GM19452 (cell line): ENCODE data around the gene NPTXR.
"Not testable (repeated sequence)": the region's sequence is repeated elsewhere in the genome, so short reads cannot be mapped to it uniquely, and the experiment has no call there.

Experiments
- ATAC-seq: cut with Tn5 transposase; IDR thresholded peaks from one replicate; pipeline ENCODE4 v1.9.1; 2021; ENCODE audit not compliant: unreplicated experiment

NPTXR gene

DNA sequence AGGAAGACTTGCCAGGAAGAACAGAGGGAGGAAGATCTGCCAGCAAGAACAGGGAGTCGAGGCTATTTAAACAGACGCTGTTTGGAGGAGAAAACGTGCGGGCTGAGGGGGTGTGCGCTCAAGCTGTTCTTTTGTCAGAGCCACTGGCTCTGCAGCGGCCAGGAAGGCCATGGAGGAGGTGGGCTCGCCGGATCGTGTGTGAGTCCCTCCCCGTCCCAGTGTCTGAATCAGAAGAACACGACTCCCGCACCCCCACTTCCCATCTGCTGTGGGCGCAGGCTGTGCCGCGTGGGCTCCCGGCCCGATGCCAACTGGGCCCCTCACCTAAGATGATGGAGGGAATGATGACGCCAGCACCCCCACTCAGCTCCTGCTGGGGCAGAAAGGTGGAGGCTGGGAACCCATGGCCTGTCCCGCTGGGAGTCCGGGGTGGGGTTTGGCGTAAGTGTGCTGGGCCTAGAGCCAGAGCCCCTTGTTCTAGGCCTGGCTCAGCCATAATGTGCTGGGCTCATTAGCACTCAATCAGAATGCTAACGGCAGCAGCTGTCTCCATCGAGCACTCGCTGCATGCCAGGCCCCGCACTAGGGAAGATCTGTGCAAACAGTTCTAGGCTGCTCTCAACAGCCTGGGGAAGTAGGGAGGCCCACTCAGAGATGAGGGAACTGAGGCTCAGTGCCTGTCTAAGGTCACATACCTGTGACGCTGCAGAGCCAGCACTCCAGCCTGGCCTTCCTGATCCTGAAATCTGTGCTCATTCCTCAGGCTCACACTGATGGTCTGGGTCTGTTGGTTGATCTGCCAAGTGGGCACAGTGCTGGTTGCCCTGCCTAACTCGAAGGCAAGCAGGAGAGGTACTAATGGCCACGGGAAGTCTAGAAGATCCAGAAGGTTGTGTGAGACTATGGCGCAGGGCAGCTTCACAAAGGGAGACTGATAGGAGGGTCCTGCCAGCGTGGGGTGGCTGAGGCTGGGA lies 11.5 kb downstream of the NPTXR start:
- ATAC-seq, result no peak

DNA sequence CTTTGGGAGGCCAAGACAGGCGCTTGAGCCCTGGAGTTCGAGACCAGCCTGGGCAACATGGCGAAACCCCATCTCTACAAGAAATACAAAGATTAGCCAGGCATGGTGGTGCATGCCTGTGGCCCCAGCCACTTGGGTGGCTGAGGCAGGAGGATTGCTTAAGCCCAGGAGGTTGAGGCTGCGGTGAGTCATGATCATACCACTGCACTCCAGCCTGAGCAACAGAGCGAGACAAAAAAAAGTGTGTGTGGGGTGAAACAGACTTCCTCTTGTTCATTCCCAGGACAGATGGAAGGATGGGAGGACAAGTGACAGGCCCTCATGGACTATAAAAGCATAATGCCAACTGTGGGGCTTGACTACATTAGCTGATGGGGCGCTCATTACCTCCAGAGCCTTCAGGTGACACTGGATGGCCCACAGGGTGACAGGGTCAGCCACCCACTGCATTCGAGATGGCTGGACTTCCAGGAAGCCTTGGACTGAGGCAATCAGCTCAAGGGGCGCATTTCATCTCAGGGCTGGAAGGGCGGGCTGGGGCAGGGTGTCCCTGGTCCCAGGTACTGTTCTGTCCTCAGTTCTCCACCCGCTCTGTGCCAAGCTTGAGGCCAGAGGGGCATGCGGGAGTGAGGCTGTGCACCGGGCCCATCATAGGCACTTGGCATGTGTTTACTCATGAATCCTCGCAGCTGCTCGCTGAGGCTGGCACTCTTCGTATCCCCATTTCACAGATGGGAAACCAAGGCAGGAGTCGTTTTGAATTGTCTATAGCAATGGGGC lies 12.5 kb downstream of the NPTXR start:
- no peak for ATAC-seq

DNA sequence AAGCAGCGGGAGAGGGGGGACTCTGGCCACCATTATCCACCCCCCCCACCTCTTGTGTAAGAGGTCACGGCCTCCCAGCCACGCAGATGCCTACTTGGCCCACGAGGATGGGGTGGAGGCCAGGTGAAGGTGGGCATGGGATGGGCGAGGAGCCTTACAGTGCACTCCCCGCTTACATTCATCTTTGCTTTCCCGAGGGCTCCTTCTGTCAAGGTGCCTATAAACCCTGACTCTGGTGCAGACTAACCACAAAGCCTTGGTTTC lies 13.1 kb downstream of the NPTXR start:
- no peak for ATAC-seq

DNA sequence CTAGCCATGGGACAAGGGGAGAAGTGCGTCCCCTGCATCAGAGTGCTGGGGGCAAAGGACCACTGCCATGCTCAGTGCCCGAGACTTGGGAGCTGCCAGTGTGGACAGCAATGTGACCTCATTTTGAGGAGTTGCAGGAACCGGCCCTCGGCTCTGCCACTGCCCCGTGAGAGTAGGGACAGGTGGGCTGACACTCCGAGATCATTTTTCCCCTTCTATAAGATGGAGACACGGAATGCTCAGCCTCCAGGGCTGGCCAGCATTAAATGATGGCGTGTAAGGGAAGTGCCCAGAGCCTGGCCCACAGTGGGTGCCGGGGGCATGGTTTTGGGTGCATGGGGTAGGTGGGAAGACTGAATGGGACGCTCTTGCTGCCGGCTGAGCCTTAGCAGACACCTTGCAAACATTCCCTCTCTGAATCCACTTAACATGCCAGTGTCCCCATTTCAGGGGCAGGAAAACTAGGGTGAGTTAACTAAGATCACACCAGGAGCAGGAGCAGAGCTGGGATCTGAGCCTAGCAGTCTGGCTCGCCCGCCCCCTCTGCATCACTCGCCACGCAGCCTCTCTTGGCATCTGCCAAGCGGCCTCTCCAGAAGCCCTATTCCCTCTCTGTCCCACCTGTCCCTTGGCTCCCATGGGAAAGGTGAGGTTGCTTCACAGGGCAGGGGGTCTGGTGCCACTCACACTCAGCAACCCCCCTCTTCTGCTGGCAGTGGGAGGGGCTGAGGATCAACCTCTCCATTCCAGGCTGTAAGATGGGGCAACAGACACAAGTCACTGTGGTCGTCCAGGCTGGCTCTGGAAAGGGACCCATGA lies 13.6 kb downstream of the NPTXR start:
- no peak for ATAC-seq

DNA sequence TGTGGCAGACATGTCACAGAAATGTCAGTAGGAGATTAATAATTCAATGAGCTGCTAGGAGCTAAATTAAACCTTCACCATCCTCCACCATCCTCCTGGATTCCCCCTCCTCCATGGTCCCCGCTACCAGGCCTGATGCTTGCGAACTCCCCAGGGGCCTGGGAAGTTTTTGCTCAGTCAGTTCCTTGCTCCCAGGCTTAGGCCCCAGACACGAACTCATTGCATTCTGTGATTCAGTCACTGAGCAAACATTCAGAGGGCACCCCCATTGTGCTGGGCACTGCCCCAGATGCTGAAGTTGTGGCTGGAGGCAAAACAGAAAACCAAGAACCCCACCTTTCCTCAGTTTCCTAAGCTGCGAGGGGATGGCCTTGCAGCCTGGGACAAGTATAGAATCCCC lies 14.3 kb downstream of the NPTXR start:
- ATAC-seq, result no peak

DNA sequence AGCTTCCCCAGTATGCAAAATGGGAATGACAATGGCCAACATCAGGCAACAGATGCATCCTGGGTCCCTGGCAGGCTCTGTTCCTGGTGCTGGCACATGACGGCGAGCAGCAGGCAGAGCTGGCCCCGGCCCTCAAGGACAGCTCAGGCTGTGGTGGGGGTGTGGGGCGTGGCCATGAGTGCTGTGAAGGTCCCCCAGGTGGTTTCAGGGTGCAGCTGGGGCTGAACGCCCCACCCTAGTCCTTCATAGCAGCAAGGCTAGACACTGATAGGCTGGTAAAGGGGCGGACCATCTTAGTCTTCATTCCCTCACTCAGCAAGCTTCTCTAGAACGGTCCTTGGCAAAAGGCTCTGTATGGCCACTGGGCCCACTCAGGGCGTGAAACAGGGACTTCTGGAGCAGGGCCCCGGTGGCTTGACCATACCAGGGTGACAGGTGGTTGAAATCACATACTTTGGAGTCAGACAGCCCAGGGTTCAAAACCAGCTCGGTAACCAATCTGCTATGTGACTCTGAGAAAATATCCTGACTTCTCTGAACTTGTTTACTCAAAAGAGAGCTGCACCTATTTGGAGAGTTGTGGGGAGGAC lies 15.1 kb downstream of the NPTXR start:
- ATAC-seq, result no peak

DNA sequence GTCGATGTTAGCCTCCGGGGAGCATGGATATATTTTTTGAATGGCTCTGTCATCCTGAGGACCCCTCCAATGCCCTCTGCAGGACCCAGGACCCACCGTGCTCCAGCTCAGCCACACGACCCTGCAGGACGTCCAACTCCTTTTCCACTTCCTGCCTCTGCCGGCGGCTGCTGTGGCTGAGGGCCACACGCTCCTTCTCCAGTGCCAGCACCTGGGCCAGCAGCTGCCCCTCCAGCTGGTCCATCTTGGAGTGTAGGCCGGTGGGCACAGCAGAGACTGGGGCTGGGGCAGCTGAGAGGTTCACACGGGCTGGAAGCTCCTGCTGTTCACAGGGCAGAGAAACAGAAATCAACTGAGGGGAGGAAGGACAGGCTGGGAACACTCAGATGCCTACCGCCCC lies 15.6 kb downstream of the NPTXR start:
- no peak for ATAC-seq

DNA sequence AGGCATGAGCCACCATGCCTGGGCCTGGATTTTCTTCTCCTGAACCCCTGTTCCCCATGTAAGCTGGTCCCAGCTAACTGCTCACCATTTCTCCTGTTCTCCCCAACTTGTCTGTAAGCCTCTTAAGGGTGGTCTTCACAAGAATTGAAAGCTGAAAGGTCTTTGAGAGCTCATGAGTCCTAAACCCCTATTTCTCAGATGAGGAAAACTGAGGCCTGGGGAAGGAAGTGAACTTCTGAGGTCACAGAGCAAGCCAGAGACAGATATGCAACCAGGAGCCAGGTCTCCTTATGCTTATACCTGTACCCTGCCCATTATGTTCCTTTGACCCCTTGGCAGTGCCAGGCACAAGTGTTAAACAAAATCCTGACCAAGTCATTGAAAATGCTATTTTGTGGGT lies 16.3 kb downstream of the NPTXR start:
- ATAC-seq, result no peak

DNA sequence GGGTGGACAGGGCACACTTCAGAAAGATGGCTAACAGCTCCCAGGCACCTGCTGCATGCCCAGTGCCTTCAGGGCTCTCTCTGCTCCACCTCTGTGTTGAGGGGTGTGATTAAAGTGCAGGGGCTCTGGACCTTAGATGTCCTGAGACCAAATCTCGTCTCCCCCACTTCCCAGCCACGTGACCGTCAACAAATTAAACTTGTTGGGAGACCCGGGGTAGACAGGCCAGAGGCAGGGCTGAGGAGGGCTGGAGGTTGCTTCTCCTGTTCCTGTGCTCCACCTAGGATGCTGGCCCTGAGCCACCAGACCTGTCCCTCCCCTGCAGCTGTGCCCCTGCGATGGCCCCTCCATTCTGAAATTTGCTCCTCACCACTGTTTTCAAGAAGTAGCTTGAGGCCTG lies 17.0 kb downstream of the NPTXR start:
- no peak for ATAC-seq

DNA sequence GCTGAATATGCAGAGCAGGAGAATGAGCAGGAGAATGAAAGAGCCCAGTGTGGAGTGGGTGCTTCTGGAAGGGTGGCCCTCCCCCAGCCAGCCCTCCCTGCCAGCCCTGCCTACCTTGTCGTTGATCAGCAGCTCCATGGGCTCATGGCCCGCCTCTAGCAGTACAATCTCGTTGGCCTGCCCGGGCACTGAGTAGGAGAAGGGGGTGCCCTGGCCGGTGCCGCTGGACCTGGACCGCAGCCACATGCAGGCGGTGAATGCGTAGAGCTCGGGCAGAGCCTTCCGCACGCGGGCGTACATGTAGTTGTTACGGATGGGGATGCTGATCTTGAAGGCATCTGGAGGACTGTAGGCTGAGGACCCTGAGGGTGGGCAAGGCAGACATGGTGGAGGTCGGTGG lies 17.4 kb downstream of the NPTXR start:
- ATAC-seq, result no peak

DNA sequence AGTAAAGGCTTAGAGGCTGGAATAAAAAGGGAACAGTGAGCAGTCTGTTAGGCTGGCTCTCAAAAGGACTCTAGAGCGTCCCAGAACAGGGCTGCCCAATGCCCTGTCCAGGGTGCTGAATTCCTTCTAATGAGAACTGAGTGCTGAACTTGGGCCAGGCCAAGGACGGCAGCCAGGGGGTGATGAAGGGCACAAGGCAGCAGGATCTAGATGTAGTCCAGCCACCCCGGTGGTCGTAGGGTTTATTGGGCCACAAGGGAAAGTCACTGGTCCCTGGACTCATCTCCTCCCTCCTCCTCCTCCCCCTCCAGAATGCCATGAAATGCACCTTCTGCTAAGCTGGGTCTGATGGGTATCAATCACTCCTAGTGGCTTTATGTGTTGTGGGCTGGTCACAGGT lies 19.2 kb downstream of the NPTXR start:
- no peak for ATAC-seq

DNA sequence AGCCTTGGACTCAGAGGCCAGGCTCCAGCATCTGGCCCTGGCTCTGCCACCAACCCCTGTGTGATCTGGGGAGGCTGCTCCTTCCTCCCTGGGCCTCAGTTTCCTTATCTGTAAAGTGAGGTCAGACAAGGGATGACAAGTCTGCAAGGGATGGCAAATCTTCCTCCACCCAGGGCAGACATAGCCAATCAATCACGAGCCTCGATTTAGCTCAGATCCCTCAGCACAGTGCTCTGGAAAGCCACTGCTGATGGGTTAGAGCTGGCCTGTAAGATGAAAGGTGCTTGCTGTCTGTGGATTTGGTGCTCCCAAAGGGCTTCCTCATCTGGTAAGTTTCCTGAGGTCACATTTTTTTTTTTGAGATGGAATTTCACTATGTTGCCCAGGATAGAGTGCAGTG lies 20.2 kb downstream of the NPTXR start:
- ATAC-seq, result no peak

DNA sequence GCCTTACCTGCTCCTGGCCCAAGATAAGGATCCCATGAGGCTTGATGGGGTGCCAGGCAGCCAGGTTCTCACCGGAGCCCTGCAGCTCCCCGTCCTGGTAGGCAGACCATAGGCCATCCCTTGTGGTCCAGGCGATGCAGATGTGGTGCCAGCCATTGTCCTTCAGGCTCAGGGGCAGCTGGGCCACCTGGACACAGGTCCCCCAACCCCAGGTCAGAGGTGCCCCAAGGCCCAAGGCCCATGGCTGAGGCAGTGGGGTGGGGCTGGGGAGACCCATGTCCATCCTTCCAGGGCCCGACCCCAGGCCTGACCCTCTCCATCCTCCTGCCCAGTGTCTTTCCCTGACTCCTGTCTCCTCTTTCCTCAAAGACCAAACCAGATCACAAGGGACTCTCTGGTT lies 20.8 kb downstream of the NPTXR start:
- no peak for ATAC-seq

DNA sequence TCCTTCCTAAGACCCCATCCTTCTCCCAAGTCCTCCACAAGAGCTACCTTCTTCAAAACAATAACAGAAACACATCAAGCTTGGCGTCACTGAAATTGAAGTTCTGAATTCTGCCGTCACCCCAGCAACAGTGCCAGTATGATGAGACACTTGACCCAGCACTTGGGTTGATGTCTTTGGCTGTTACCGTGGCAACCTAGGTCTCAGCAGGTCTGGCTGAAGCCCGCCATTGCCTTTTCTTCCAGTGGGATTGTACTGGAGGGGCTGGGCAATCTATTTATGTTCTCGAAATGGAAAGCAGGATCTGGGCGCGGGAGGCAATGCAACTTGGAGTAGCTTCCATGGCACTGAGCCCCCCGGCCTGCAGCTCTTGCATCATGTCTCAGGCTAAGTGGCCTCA lies 23.8 kb downstream of the NPTXR start:
- no peak for ATAC-seq

DNA sequence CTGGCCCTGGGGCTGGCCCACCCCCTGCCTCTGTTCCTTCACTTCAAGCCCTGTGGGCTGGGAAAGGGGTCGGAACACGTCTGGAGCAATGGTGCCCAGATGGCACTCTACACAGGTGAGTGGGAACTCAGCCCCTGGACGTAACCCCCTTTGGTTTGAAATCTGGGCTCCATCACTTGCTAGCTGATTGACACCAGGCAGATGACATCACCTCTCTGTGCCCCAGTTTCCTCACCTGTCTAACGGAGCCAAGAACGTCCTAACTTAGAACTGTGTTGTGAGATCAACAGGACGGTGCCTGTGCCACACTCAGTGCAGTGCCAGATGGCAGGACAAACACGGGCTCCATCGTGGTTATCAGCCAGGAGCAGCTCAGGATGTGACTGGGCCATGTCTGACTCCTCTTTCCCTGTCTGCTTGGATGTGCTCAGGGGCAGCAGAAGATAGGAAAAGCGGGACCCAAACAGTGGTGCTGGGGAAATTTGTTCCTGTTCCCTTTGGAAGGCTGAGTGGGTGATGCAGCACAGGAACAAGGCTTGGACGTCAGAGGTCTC lies 24.4 kb downstream of the NPTXR start:
- ATAC-seq, result no peak

DNA sequence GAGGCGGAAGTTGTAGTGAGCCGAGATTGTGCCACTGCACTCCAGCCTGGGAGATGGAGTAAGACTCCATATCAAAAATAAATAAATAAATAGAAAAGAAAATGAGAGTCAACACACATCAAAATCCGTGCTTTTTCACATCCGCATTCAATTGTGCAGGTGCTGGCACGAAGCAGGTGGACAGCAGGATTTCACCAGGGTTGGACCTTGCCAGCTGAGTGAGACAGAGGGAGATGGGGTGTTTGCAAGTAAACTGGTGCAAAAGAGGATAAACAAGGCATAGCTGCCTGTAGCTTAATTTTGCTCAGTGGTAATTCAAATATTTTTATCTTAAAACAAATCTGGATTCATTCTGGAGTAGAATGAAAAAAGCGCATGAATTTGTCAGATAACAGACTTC lies 26.6 kb downstream of the NPTXR start:
- ATAC-seq, result no peak

DNA sequence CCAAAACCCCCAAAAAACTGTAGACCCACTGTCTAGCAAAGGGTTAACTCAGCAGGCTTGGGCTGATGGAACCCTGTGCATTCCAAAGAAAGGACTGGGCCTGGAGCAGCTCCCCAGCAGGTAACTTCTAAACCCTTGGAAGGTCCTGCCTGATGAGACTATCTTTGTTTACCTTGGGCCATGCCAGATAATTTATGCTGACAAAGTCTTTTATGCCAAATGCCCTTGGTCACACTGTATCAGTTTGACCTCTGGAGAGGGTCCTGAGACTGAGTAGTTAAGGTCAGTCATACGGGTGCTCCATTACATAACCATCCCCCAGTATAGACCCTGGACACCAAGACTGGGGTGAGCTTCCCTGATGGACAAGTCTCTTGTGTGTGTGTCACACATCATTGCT lies 28.0 kb downstream of the NPTXR start:
- ATAC-seq, result no peak

DNA sequence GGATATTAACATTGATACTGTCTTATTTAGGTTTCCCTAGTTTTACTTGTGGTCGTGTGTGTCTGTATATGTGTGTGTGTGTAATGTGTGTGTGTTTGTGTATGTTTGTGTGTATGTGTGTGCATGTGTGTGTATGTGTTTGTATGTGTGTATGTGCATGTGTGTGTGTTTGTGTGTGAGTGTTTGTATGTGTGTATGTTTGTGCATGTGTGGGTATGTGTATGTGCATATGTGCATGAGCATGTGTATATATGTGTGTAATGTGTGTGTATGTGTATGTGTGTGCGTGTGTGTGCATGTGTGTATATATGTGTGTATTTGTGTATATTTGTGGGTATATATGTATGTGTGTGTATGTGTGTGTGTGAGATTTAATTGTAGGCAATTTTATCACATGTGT lies 32.6 kb downstream of the NPTXR start:
- ATAC-seq, result no peak

DNA sequence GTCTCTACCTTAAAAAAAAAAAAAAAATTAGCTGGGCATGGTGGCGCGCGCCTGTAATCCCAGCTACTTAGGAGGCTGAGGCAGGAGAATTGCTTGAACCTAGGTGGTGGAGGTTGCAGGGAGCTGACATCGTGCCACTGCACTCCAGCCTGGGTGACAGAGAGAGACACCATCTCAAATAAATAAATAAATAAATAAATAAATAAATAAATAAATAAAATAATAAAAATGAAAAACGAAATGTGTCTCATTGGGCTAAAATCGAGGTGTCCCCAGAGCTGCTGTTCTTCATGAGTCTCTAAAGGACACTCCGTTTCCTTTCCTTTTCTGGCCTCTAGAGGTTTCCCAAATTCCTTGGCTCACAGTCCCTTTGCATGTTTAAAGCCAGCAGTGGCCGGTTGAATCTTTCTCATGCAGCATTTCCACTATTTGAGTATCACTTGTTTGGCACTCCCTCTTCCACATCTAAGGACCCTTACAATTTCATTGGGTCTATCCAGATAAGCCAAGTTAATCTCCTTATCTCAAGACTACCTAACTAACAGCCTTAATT lies 38.7 kb downstream of the NPTXR start:
- not testable (repeated sequence) for ATAC-seq

DNA sequence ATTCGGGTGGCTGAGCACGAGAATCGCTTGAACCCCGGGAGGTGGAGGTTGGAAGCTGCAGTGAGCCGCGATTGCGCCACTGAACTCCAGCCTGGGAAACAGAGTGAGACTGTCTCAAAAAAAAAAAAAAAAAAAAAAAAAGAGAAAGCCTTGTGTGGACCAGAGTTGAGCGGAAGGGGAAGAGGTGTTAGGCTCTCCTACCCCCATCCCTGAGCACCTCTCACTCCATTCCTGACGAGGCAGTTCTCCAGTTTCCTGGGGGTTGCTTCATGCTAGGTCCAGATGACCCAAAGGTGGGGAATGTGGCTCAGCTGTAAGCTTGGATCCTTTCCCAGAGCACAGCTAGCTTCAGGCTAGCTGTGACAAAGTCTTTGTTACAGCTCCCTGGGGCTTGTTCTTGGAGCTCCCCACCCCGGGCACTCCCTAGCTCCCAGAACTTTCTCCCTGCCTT lies 41.1 kb downstream of the NPTXR start:
- no peak for ATAC-seq
